Measurements from ENCODE around the gene DSCAM.

The DSCAM gene

GRCh38 chr21:40505244-40505643, 341.7 kb downstream of the DSCAM start:
- Histone ChIP-seq H3K4me3 (ENCODE audit: control insufficient read depth in 1 of 7, extremely low read depth in 1 of 7, insufficient read depth in 4 of 7, low read depth in 2 of 7, low read length in 6 of 7) (no peak overlapping the region), H3K4me1 (ENCODE audit: control extremely low read depth in 1 of 4, control insufficient read depth in 4 of 4, insufficient read depth in 4 of 4, low read length in 3 of 4) (no peaks in the 10 kb centered on the region), H3K36me3 (ENCODE audit: control insufficient read depth in 4 of 4, insufficient read depth in 4 of 4, low read length in 3 of 4) (no peaks in the 10 kb centered on the region), H3K27ac (ENCODE audit: insufficient read depth in 1 of 2, low read depth in 1 of 2, low read length in 2 of 2, poor library complexity in 1 of 2, severe bottlenecking in 2 of 2) (no peak overlapping the region), H3K9me3 (ENCODE audit: control extremely low read depth in 1 of 5, control insufficient read depth in 4 of 5, insufficient read depth in 2 of 5, low read depth in 1 of 5, low read length in 4 of 5) (no peaks in the 10 kb centered on the region), H3K27me3 (replicated peaks in 2 of 5; ENCODE audit: control insufficient read depth in 4 of 5, insufficient read depth in 5 of 5, low read length in 4 of 5) (peaks cover 0 to 2% (median 0%) of the 10 kb centered on the region in 5 experiments)
- no peak for DNase-seq
- POLR2A ChIA-PET = no interaction called here
- CTCF ChIA-PET = no interaction called here

GRCh38 chr21:40504825-40505224, 342.1 kb downstream of the DSCAM start:
- H3K27me3 ChIP-seq (replicated peaks in 2 of 5; ENCODE audit: control insufficient read depth in 4 of 5, insufficient read depth in 5 of 5, low read length in 4 of 5) = peaks cover 0 to 3% (median 0%) of the 10 kb centered on the region in 5 experiments
- H3K9me3 ChIP-seq (ENCODE audit: control extremely low read depth in 1 of 5, control insufficient read depth in 4 of 5, insufficient read depth in 2 of 5, low read depth in 1 of 5, low read length in 4 of 5) = no peaks in the 10 kb centered on the region
- no CpG with 5 or more reads among the region's 1 CpG for WGBS (ENCODE audit: insufficient coverage)
- no peak for DNase-seq
- H3K4me1 ChIP-seq (ENCODE audit: control extremely low read depth in 1 of 4, control insufficient read depth in 4 of 4, insufficient read depth in 4 of 4, low read length in 3 of 4) = no peaks in the 10 kb centered on the region
- H3K4me3 ChIP-seq (ENCODE audit: control insufficient read depth in 1 of 7, extremely low read depth in 1 of 7, insufficient read depth in 4 of 7, low read depth in 2 of 7, low read length in 6 of 7) = no peak overlapping the region
- H3K27ac ChIP-seq (ENCODE audit: insufficient read depth in 1 of 2, low read depth in 1 of 2, low read length in 2 of 2, poor library complexity in 1 of 2, severe bottlenecking in 2 of 2) = no peak overlapping the region
- H3K36me3 ChIP-seq (ENCODE audit: control insufficient read depth in 4 of 4, insufficient read depth in 4 of 4, low read length in 3 of 4) = no peaks in the 10 kb centered on the region
- ChIA-PET POLR2A (no interaction called here), CTCF (no interaction called here)

- H3K27ac ChIP-seq (ENCODE audit: insufficient read depth in 1 of 2, low read depth in 1 of 2, low read length in 2 of 2, poor library complexity in 1 of 2, severe bottlenecking in 2 of 2) = no peak overlapping the region
- peaks cover 0 to 3% (median 0%) of the 10 kb centered on the region in 5 experiments for H3K27me3 ChIP-seq (replicated peaks in 2 of 5; ENCODE audit: control insufficient read depth in 4 of 5, insufficient read depth in 5 of 5, low read length in 4 of 5)
- POLR2A ChIA-PET = no interaction called here
- DNase-seq = no peak
- H3K36me3 ChIP-seq (ENCODE audit: control insufficient read depth in 4 of 4, insufficient read depth in 4 of 4, low read length in 3 of 4) = no peaks in the 10 kb centered on the region
- H3K9me3 ChIP-seq (ENCODE audit: control extremely low read depth in 1 of 5, control insufficient read depth in 4 of 5, insufficient read depth in 2 of 5, low read depth in 1 of 5, low read length in 4 of 5) = peaks cover 0 to 6% (median 3%) of the 10 kb centered on the region in 5 experiments
- no peak overlapping the region for H3K4me3 ChIP-seq (ENCODE audit: control insufficient read depth in 1 of 7, extremely low read depth in 1 of 7, insufficient read depth in 4 of 7, low read depth in 2 of 7, low read length in 6 of 7)
- no peaks in the 10 kb centered on the region for H3K4me1 ChIP-seq (ENCODE audit: control extremely low read depth in 1 of 4, control insufficient read depth in 4 of 4, insufficient read depth in 4 of 4, low read length in 3 of 4)
- CTCF ChIA-PET = no interaction called here
Measured at GRCh38 chr21:40496116-40496515, 350.8 kb downstream of the DSCAM start.

- WGBS (ENCODE audit: insufficient coverage) = no CpG with 5 or more reads among the region's 1 CpG
- Histone ChIP-seq H3K27ac (ENCODE audit: insufficient read depth in 1 of 2, low read depth in 1 of 2, low read length in 2 of 2, poor library complexity in 1 of 2, severe bottlenecking in 2 of 2) (no peak overlapping the region), H3K36me3 (ENCODE audit: control insufficient read depth in 4 of 4, insufficient read depth in 4 of 4, low read length in 3 of 4) (no peaks in the 10 kb centered on the region), H3K4me3 (ENCODE audit: control insufficient read depth in 1 of 7, extremely low read depth in 1 of 7, insufficient read depth in 4 of 7, low read depth in 2 of 7, low read length in 6 of 7) (no peak overlapping the region), H3K27me3 (replicated peaks in 2 of 5; ENCODE audit: control insufficient read depth in 4 of 5, insufficient read depth in 5 of 5, low read length in 4 of 5) (no peaks in the 10 kb centered on the region), H3K4me1 (ENCODE audit: control extremely low read depth in 1 of 4, control insufficient read depth in 4 of 4, insufficient read depth in 4 of 4, low read length in 3 of 4) (no peaks in the 10 kb centered on the region), H3K9me3 (ENCODE audit: control extremely low read depth in 1 of 5, control insufficient read depth in 4 of 5, insufficient read depth in 2 of 5, low read depth in 1 of 5, low read length in 4 of 5) (peaks cover 0 to 10% (median 5%) of the 10 kb centered on the region in 5 experiments)
- CTCF ChIA-PET = no interaction called here
- DNase-seq = no peak
- POLR2A ChIA-PET = no interaction called here
Measured at GRCh38 chr21:40490408-40490807, 356.6 kb downstream of the DSCAM start.

GRCh38 chr21:40489001-40489400, 358.0 kb downstream of the DSCAM start:
- POLR2A ChIA-PET = no interaction called here
- 100% methylated on average over 1 of the region's 1 CpG for WGBS (ENCODE audit: insufficient coverage)

GRCh38 chr21:40481764-40482163, 365.2 kb downstream of the DSCAM start:
- Histone ChIP-seq H3K27ac (ENCODE audit: insufficient read depth in 1 of 2, low read depth in 1 of 2, low read length in 2 of 2, poor library complexity in 1 of 2, severe bottlenecking in 2 of 2) (no peak overlapping the region), H3K4me3 (ENCODE audit: control insufficient read depth in 1 of 7, extremely low read depth in 1 of 7, insufficient read depth in 4 of 7, low read depth in 2 of 7, low read length in 6 of 7) (no peak overlapping the region), H3K9me3 (ENCODE audit: control extremely low read depth in 1 of 5, control insufficient read depth in 4 of 5, insufficient read depth in 2 of 5, low read depth in 1 of 5, low read length in 4 of 5) (peaks cover 0 to 4% (median 0%) of the 10 kb centered on the region in 5 experiments), H3K4me1 (ENCODE audit: control extremely low read depth in 1 of 4, control insufficient read depth in 4 of 4, insufficient read depth in 4 of 4, low read length in 3 of 4) (no peaks in the 10 kb centered on the region), H3K27me3 (replicated peaks in 2 of 5; ENCODE audit: control insufficient read depth in 4 of 5, insufficient read depth in 5 of 5, low read length in 4 of 5) (no peaks in the 10 kb centered on the region), H3K36me3 (ENCODE audit: control insufficient read depth in 4 of 4, insufficient read depth in 4 of 4, low read length in 3 of 4) (no peaks in the 10 kb centered on the region)
- POLR2A ChIA-PET = no interaction called here
- DNase-seq = no peak
- CTCF ChIA-PET = no interaction called here
- 95% methylated on average over 9 of the region's 9 CpGs for WGBS (ENCODE audit: insufficient coverage)

More at GRCh38 chr21:40489001-40489400, 358.0 kb downstream of the DSCAM start:
- Histone ChIP-seq H3K36me3 (ENCODE audit: control insufficient read depth in 4 of 4, insufficient read depth in 4 of 4, low read length in 3 of 4) (no peaks in the 10 kb centered on the region), H3K4me3 (ENCODE audit: control insufficient read depth in 1 of 7, extremely low read depth in 1 of 7, insufficient read depth in 4 of 7, low read depth in 2 of 7, low read length in 6 of 7) (no peak overlapping the region), H3K9me3 (ENCODE audit: control extremely low read depth in 1 of 5, control insufficient read depth in 4 of 5, insufficient read depth in 2 of 5, low read depth in 1 of 5, low read length in 4 of 5) (peaks cover 0 to 10% (median 5%) of the 10 kb centered on the region in 5 experiments), H3K27ac (ENCODE audit: insufficient read depth in 1 of 2, low read depth in 1 of 2, low read length in 2 of 2, poor library complexity in 1 of 2, severe bottlenecking in 2 of 2) (no peak overlapping the region), H3K4me1 (ENCODE audit: control extremely low read depth in 1 of 4, control insufficient read depth in 4 of 4, insufficient read depth in 4 of 4, low read length in 3 of 4) (no peaks in the 10 kb centered on the region), H3K27me3 (replicated peaks in 2 of 5; ENCODE audit: control insufficient read depth in 4 of 5, insufficient read depth in 5 of 5, low read length in 4 of 5) (no peaks in the 10 kb centered on the region)
- no peak for DNase-seq
- CTCF ChIA-PET = no interaction called here

GRCh38 chr21:40474513-40474912, 372.4 kb downstream of the DSCAM start:
- H3K27me3 ChIP-seq (replicated peaks in 2 of 5; ENCODE audit: control insufficient read depth in 4 of 5, insufficient read depth in 5 of 5, low read length in 4 of 5) = no peaks in the 10 kb centered on the region
- H3K4me1 ChIP-seq (ENCODE audit: control extremely low read depth in 1 of 4, control insufficient read depth in 4 of 4, insufficient read depth in 4 of 4, low read length in 3 of 4) = peaks cover 4 to 13% (median 7%) of the 10 kb centered on the region in 4 experiments
- no peak for DNase-seq
- ChIA-PET POLR2A (no interaction called here), CTCF (no interaction called here)
- no peaks in the 10 kb centered on the region for H3K36me3 ChIP-seq (ENCODE audit: control insufficient read depth in 4 of 4, insufficient read depth in 4 of 4, low read length in 3 of 4)
- no peak overlapping the region for H3K27ac ChIP-seq (ENCODE audit: insufficient read depth in 1 of 2, low read depth in 1 of 2, low read length in 2 of 2, poor library complexity in 1 of 2, severe bottlenecking in 2 of 2)
- 98% methylated on average over 12 of the region's 15 CpGs for WGBS (ENCODE audit: insufficient coverage)
- H3K9me3 ChIP-seq (ENCODE audit: control extremely low read depth in 1 of 5, control insufficient read depth in 4 of 5, insufficient read depth in 2 of 5, low read depth in 1 of 5, low read length in 4 of 5) = peaks cover 0 to 3% (median 0%) of the 10 kb centered on the region in 5 experiments
- no peak overlapping the region for H3K4me3 ChIP-seq (ENCODE audit: control insufficient read depth in 1 of 7, extremely low read depth in 1 of 7, insufficient read depth in 4 of 7, low read depth in 2 of 7, low read length in 6 of 7)

Measured in common myeloid progenitor, CD34-positive (primary cell).